Cardiac muscle cell (in vitro differentiated cells and primary cell): ENCODE measurements around the gene ZCCHC2. TPM values are rescaled to one million over a fixed set of nuclear protein-coding genes. Genes with fewer than 3 reads are reported as not detected.

ENCODE experiments used
- DNase-seq, 2 donors: peaks; one replicate each; pipeline versions ENCODE4 v3.0.0 to v3.0.0-alpha.2; 2010 to 2017; ENCODE audit warnings: low read depth in 1 of 2, low spot score in 1 of 2
- H3K27ac ChIP-seq: fragments of 200-600 bp; sonication (generic); 2 replicates; pipeline ENCODE4 v1.5.1; 2016
- H3K27me3 ChIP-seq: fragments of 200-600 bp; sonication (generic); 2 replicates; pipeline ENCODE4 v1.6.0; 2016; ENCODE audit warnings: control low read depth
- H3K36me3 ChIP-seq: fragments of 200-600 bp; sonication (generic); 2 replicates; pipeline ENCODE4 v1.5.1; 2016; ENCODE audit warnings: control low read depth
- H3K4me1 ChIP-seq: fragments of 200-600 bp; sonication (generic); 2 replicates; pipeline ENCODE4 v1.8.1; 2017; ENCODE audit warnings: low read depth, mild to moderate bottlenecking, mixed run types
- H3K4me3 ChIP-seq: fragments of 200-600 bp; sonication (generic); 2 replicates; pipeline ENCODE4 v1.5.1; 2016; ENCODE audit warnings: mild to moderate bottlenecking
- H3K9me3 ChIP-seq: fragments of 200-600 bp; sonication (generic); 2 replicates; pipeline ENCODE4 v1.5.1; 2017; ENCODE audit warnings: low read depth, mild to moderate bottlenecking, control low read depth
- CTCF ChIP-seq: IDR thresholded peaks from 2 replicates; pipeline ENCODE4 v1.5.1; 2012; ENCODE audit warnings: low read depth, mild to moderate bottlenecking, low read length
- polyA plus RNA-seq: library from polyadenylated mRNA; unstranded; fragments of >200 nt; fragmentation: Nextera tagmentation; extraction: Ambion mirVana; gene quantifications from 2 replicates; pipeline ENCODE4 v1.2.1, GENCODE V29; 2016
- total RNA-seq: library from RNA; depleted of rRNA; stranded (reverse); fragments of >200 nt; gene quantifications from 2 replicates; pipeline ENCODE4 v1.2.3, GENCODE V29; 2016

The ZCCHC2 gene
- total and polyA plus RNA-seq, 2 experiments from 2014 or later, result 2.1 to 25.2 TPM

- Histone ChIP-seq H3K4me1 (no peaks in the 10 kb centered on the region), H3K27me3 (peaks cover 47% of the 10 kb centered on the region), H3K36me3 (no peaks in the 10 kb centered on the region), H3K4me3 (peak overlapping the region; percentile 37), H3K9me3 (no peaks in the 10 kb centered on the region), H3K27ac (no peak overlapping the region)
- DNase-seq, result peak; percentile 9 to 63
- no peak for TF ChIP-seq CTCF
Measured at GRCh38 chr18:62596145-62597005, 73.5 kb downstream of the ZCCHC2 start.

GRCh38 chr18:62601871-62602270 is 79.0 kb downstream of the ZCCHC2 start:
- no peak overlapping the region for H3K27ac ChIP-seq
- DNase-seq, result no peak
- H3K27me3 ChIP-seq, result peaks cover 24% of the 10 kb centered on the region
- H3K36me3 ChIP-seq, result no peaks in the 10 kb centered on the region
- H3K4me3 ChIP-seq, result no peak overlapping the region
- H3K4me1 ChIP-seq, result no peaks in the 10 kb centered on the region
- TF ChIP-seq CTCF, result no peak
- no peaks in the 10 kb centered on the region for H3K9me3 ChIP-seq

GRCh38 chr18:62602706-62603105 is 79.9 kb downstream of the ZCCHC2 start:
- Histone ChIP-seq H3K4me1 (no peaks in the 10 kb centered on the region), H3K36me3 (no peaks in the 10 kb centered on the region), H3K9me3 (no peaks in the 10 kb centered on the region), H3K4me3 (no peak overlapping the region), H3K27ac (no peak overlapping the region), H3K27me3 (peaks cover 16% of the 10 kb centered on the region)
- TF ChIP-seq CTCF, result no peak
- DNase-seq, result no peak

GRCh38 chr18:62603211-62603610 is 80.4 kb downstream of the ZCCHC2 start:
- Histone ChIP-seq H3K4me3 (no peak overlapping the region), H3K27me3 (peaks cover 11% of the 10 kb centered on the region)
- no peak for TF ChIP-seq CTCF

GRCh38 chr18:62603979-62604378 is 81.2 kb downstream of the ZCCHC2 start:
- Histone ChIP-seq H3K27me3 (peaks cover 3% of the 10 kb centered on the region), H3K9me3 (no peaks in the 10 kb centered on the region), H3K27ac (no peak overlapping the region), H3K36me3 (no peaks in the 10 kb centered on the region), H3K4me3 (no peak overlapping the region), H3K4me1 (no peaks in the 10 kb centered on the region)
- no peak for DNase-seq
- no peak for TF ChIP-seq CTCF

More at GRCh38 chr18:62603211-62603610, 80.4 kb downstream of the ZCCHC2 start:
- H3K9me3 ChIP-seq, result no peaks in the 10 kb centered on the region
- H3K4me1 ChIP-seq, result no peaks in the 10 kb centered on the region
- no peaks in the 10 kb centered on the region for H3K36me3 ChIP-seq
- H3K27ac ChIP-seq, result no peak overlapping the region
- DNase-seq, result no peak
